HG02884 (cell line): ENCODE results near the gene VMP1.
"Not testable (repeated sequence)": the region's sequence is repeated elsewhere in the genome, so short reads cannot be mapped to it uniquely, and the experiment has no call there.

ENCODE experiments used
- ATAC-seq: cut with Tn5 transposase; IDR thresholded peaks from one replicate; pipeline ENCODE4 v1.9.1; 2021; ENCODE audit warnings: mild to moderate bottlenecking, moderate library complexity; ENCODE audit not compliant: unreplicated experiment

The VMP1 gene

GRCh38 chr17:59776577-59776976 lies 69.1 kb downstream of the VMP1 start:
- no peak for ATAC-seq

GRCh38 chr17:59777033-59777432 lies 69.6 kb downstream of the VMP1 start:
- ATAC-seq: no peak

GRCh38 chr17:59778996-59779395 lies 71.5 kb downstream of the VMP1 start:
- ATAC-seq: no peak

GRCh38 chr17:59779521-59779920 lies 72.1 kb downstream of the VMP1 start:
- no peak for ATAC-seq

GRCh38 chr17:59780548-59780947 lies 73.1 kb downstream of the VMP1 start:
- ATAC-seq: not testable (repeated sequence)

GRCh38 chr17:59783221-59784047 lies 76.0 kb downstream of the VMP1 start:
- no peak for ATAC-seq

GRCh38 chr17:59785091-59785799 lies 77.8 kb downstream of the VMP1 start:
- ATAC-seq: no peak

- ATAC-seq: no peak
Observed at GRCh38 chr17:59786213-59786535, 78.7 kb downstream of the VMP1 start.

GRCh38 chr17:59786536-59787319 lies 79.3 kb downstream of the VMP1 start:
- ATAC-seq: peak; percentile 81

GRCh38 chr17:59789849-59790248 lies 82.4 kb downstream of the VMP1 start:
- not testable (repeated sequence) for ATAC-seq

GRCh38 chr17:59790418-59790817 lies 83.0 kb downstream of the VMP1 start:
- not testable (repeated sequence) for ATAC-seq

- no peak for ATAC-seq
Observed at GRCh38 chr17:59790910-59791309, 83.5 kb downstream of the VMP1 start.

GRCh38 chr17:59791603-59792457 lies 84.4 kb downstream of the VMP1 start:
- no peak for ATAC-seq

- ATAC-seq: not testable (repeated sequence)
Observed at GRCh38 chr17:59792458-59792823, 85.0 kb downstream of the VMP1 start.

- no peak for ATAC-seq
Observed at GRCh38 chr17:59793205-59793604, 85.8 kb downstream of the VMP1 start.

GRCh38 chr17:59796138-59796537 lies 88.7 kb downstream of the VMP1 start:
- ATAC-seq: no peak

GRCh38 chr17:59796785-59797205 lies 89.3 kb downstream of the VMP1 start:
- ATAC-seq: no peak

GRCh38 chr17:59798111-59798510 lies 90.7 kb downstream of the VMP1 start:
- ATAC-seq: no peak

GRCh38 chr17:59800530-59800942 lies 93.1 kb downstream of the VMP1 start:
- ATAC-seq: no peak

- no peak for ATAC-seq
Observed at GRCh38 chr17:59802160-59802559, 94.7 kb downstream of the VMP1 start.
